Esophagus mucosa (tissue), 1 donor: ENCODE data around the gene PLAU. TPM values are rescaled to one million over a fixed set of nuclear protein-coding genes. Genes with fewer than 3 reads are reported as not detected.
"Not testable (repeated sequence)": the region's sequence is repeated elsewhere in the genome, so short reads cannot be mapped to it uniquely, and the experiment has no call there.

ENCODE experiments used
- ATAC-seq: fragments of 200-7000 bp; cut with Tn5 transposase; one replicate; pipeline ENCODE4 v1.9.1; 2020
- total RNA-seq: library from RNA; stranded (reverse); gene quantifications from one replicate; pipeline ENCODE4 v1.2.4, GENCODE V29; 2023
- donor health status: DM: yes; HTN: yes; CAD: no.

The PLAU gene
- total RNA-seq, 1 donor from 2014 or later, result 19.4 TPM

DNA sequence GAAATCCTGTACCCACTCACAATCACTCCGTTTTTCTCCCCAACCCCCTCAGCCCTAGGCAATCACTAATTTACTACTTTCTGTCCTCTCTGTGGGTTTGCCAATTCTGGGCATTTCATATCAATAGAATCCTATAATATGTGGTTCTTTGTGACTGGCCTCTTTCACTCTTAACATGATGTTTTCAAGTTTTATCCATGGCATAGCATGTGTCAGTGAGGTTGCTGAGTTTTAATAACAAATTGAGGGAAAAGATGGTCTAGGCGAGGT lies 11.9 kb downstream of the PLAU start:
- no peak for ATAC-seq

DNA sequence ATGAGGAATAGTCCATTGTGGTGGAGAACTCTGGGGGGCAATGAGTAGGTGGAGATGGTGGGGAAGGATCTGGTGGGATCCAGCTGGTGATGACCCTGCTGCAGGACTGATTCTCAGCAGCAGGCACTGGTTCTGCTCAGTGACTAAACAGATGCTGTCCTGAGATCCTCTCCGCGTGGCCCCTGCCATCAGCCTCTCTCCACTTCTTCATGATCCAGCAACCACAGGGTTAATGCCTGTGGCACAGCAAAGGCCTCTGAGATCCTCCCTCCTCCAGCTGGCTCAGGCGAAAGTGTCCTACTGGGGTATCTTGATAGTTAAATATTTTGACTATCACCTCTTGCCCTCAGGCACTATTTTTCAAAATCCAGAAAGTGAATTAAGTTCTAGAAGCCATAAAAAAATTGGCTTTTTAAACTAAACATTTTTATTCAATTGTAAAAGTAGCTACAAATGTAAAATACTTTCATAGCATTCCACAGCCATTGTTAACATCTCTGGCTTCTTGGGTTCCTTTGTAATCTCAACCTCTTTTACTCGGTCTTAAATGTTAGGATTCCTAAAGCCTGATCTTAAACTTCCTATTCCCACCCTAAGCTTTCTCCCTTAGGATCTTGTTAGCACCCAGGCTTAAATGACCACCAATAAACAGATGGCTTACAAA lies 13.1 kb downstream of the PLAU start:
- ATAC-seq, result no peak

GRCh38 chr10:73924935-73925334 lies 14.0 kb downstream of the PLAU start:
- no peak for ATAC-seq

- no peak for ATAC-seq
Measured at GRCh38 chr10:73925539-73925938, 14.6 kb downstream of the PLAU start.

- ATAC-seq, result no peak
Measured at GRCh38 chr10:73926152-73926764, 15.3 kb downstream of the PLAU start.

GRCh38 chr10:73930630-73931327 lies 19.8 kb downstream of the PLAU start:
- not testable (repeated sequence) for ATAC-seq

GRCh38 chr10:73931767-73932619 lies 21.1 kb downstream of the PLAU start:
- peak; percentile 99 for ATAC-seq

DNA sequence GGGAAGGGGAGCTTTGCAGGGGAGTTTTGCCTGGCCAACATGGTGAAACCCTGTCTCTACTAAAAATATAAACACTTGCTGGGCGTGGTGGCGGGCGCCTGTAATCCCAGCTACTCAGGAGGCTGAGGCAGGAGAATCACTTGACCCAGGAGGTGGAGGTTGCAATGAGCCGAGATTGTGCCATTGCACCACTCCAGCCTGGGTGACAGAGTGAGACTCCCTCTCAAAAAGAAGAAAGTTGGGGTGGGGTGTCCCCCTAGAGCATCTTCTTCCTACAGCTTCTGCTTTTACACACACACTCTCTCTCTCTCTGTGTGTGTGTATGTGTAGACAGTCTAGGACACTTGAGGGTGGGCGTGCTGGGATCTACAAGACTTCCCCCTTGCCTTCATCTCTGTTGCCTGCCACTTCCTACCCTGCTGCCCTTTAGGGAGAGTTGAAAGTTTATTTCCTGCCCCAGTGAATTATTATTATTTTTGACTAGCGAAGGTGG lies 21.7 kb downstream of the PLAU start:
- ATAC-seq, result peak; percentile 26

DNA sequence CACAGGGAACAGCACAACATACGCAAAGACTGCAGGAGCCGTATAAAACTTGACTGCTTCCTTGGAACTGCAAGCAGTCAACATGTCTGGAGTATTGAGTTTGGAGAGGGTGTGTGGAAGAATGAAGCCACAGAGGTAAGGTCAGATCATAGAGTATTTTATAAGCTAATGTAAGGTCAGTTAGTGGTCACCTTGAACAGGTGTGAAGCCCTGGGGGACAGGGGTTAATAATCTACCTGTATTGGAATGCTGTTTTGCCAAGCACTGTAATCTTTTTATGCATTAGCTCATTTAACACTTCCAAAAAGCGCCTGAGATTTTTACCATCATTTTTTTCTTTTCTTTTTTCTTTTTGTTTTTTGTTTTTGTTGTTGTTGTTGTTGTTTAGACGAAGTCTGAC lies 23.1 kb downstream of the PLAU start:
- ATAC-seq, result no peak

DNA sequence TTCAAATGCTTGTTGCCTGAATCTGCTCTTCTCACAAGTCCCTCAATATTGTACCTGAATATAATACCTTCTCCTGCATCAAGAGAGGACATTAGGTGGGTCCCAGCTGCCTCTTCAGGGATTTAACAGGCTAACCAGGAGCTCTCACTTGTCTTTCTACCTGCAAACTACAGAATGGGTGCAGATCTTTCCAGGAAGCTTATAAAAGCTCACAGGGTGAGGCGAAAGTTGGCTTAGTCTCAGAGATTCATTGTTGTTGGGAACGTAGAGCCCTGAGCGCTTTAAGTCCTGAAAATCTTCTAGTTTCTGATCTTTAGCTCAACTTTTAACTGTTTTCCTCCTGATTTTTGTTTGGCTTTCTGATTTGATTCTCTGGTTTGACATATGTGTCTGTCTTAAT lies 25.0 kb downstream of the PLAU start:
- ATAC-seq, result no peak

DNA sequence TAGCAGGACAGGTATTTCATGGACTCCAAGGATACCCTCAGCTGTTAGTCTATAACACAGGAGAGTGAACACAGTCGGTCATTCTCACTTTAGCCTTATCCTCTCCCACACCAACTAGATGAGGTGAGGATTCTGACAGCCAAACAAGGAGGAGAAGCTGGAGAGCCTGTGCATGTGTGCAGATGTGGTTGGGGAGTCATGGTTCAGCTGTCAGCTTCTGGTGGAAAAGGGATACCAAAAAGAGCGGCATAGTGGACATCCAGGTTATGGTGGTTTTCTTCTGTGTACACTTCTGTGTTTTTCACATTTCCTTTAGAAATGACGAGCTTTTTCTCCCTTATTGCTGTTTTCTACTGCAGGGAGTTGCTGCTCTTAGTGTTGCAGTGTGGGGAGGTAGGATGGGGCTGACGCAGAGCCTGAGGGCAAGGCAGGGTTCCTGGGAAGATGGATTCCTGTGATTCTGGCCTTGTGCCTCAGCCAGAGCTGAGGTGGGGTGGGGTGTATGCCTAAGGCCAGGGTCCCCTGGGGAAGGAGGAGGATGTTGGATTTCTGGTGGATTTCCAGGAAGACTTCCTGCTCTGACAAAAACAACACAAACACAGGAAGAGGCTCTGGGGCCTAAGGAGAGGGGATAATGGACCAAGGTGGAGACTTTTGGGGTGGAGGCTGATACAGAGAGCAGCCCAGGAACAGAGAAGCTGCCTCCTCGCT lies 26.6 kb downstream of the PLAU start:
- ATAC-seq, result peak; percentile 13

DNA sequence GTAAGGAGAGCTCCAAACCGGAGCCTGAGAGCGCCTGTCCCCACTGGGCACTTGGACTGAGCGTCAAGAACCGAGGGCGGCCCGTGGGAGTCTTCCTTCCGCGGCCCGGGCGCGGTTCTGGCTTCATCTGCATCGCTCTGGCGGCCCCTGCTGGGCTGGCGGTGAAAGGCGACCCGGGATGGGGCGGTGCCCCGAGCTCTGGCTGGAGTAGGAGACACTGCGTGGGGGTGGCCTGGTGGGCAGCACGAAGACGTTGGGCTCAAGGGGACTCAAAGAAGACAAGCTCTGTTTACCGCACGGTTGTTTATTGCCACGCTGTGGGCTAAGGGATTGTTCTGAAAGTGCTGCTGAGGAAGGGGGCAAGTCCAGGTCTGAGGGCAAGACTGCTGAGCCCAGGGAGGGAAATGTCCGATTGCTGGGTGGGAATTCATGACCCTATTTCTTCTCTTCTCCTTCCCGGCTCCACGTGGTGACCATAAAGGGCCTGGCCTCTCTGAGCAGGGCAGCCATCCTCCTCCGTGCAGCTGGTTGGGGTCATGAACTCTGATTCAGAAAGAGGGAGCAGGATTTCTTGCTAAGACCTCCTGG lies 29.8 kb downstream of the PLAU start:
- peak; percentile 92 for ATAC-seq

DNA sequence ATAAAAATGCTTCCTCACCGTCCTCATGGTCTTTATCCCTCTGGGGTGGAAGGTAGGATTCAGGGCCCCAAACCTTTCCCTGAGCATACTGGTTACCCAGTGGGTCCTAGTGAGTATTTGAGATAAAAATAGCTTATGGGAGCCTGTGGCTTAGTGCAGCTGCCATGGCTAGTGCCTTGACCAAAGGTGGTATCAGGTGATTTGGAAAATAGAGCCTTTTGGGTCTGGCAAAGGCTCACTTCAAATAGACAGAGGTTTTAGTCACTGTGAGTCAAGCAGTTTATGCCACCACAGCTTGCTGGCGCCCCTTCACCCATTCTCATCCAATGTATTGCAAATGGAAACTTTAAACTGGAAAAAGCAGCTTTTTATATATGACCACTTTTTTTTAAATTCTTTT lies 30.4 kb downstream of the PLAU start:
- ATAC-seq, result no peak

DNA sequence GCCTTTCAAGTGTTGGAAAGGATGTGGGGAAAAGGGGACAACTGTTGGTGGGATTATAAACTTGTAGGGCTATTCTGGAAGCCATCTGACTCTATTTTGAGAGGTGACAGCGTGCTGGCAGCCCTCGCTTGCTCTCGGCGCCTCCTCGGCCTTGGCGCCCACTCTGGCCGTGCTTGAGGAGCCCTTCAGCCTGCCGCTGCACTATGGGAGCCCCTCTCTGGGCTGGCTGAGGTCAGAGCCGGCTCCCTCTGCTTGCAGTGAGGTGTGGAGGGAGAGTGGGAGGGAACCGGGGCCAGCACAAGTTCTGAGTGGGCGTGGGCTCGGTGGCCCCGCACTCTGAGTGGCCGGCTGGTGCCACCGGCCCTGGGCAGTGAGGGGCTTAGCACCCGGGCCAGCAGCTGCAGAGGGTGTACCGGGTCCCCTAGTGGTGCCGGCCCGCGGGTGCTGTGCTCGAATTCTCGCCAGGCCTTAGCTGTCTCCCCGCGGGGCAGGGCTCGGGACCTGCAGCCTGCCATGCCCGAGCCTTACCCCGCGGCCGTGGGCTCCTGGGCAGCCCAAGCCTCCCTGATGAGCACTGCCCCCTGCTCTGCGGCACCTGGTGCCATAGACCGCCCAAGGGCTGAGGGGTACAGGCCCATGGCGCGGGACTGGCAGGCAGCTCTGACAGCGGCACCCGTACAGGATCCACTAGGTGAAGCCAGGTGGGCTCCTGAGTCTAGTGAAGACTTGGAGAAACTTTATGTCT lies 33.6 kb downstream of the PLAU start:
- no peak for ATAC-seq

DNA sequence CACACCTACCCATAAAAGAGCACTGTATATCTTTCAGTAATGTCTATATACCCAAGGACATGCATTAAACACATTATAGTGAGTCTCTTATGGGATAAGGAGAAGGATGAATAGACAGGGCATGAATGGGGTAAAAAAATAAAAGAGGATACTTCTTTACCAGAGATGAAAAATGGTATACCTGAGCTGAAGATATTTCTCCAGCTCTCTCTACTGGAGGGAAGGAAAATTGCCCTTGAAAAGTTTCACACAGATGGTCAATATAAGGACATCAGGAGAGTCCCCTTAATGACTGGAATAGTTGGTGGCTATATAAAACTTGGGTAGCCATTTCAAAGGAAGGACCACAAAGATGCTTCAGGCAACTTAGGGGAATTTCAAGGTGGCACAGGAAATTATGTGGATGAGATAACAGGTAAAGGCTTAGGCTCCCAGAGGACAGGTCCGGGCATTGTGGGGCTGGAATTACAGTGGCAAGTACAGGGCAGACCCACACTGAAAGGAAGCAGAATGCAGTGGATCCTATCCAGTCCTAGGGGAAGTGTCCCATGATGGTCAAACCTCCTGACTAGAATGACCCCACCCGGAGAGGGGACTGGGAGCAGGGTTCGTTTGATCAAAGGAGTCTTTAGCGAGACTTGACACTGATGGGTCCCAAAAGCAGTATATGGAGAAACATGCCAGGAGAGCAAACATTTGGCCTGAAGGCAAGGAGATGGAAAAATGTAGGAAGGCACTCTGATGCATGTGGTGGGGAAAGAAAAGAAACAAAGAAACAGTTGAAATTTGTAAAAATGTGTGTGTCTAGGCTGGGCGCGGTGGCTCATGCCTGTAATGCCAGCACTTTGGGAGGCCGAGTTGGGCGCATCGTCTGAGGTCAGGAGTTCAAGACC lies 35.6 kb downstream of the PLAU start:
- ATAC-seq, result no peak

GRCh38 chr10:73948947-73949633 lies 38.2 kb downstream of the PLAU start:
- no peak for ATAC-seq

DNA sequence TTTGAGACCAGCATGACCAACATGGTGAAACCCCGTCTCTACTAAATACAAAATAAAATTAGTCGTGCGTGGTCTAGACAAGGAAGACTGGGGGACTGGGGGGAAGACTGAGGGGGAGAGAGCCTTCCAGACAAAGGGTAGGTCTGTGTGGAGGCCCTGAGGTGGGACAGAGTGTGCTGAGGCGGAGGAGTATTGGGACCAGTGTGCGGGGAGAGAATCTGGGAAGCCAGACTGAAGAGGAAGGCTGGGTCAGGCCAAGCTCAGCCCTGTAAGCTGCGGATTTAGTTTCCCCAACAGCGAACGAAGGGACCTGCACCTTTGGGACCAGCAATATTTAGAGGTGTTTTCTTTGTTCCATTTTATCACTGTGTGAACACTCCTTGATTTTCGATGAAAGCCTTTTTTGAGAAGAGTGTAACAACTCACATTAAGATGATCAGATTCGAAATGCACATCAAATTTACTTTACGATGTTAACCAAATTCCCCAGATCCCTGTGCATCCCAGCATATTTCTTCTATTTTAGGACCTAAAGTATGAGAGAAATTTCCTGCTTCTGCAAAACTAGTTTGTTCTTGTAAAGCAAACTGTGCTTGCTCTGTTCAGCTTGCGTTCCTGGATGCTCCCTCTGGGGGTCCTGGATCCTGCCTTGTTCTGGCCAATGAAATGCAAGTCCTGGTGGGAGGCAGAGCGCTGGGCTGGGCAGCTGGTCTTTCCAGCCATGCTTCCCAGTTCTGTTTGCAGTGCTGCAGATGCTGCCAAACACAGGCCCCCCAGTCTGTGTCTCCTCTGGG lies 39.4 kb downstream of the PLAU start:
- ATAC-seq, result peak; percentile 17

DNA sequence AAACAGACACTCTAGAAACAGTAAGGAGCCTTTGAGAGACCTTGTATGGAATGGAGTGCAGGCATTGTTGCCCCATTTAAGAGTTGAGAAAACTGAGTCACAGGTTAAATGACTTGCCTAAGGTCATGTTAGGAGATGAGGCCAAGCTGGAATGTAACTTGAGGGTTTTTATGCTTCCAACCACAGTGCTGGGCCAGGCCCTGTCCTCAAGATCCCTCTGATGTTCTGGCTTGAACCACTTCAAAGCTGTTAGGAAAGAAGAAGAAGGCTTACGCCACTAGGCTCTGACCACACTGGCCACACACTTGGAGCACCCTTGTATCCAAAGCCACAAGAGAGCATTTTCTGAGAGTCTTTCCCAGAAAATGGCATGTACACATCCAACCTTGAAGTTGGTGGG lies 42.7 kb downstream of the PLAU start:
- ATAC-seq, result no peak

DNA sequence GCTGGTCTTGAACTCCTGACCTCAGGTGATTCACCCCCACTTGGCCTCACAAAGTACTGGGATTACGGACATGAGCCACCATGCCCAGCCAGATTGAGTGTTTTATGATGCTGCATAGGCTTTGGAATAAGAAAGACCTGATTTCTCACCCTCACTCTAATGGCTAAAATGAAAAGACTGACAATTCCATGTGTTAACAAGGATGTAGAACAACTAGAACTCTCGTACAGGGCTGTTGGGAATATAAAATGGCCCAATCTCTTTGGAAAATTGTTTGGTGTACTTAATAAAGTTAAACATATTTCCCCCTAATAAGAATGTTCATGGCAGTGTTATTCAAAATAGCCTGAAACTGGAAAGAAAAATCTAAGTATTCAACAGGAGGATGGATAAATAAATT lies 43.8 kb downstream of the PLAU start:
- ATAC-seq, result no peak
